Globus pallidus (tissue), 1 donor: Measurements from ENCODE around the gene XKR7.

ENCODE experiments used
- DNase-seq: peaks from one replicate; pipeline ENCODE4 v3.0.0-alpha.2; 2015; ENCODE audit warnings: low spot score

The XKR7 gene

DNA sequence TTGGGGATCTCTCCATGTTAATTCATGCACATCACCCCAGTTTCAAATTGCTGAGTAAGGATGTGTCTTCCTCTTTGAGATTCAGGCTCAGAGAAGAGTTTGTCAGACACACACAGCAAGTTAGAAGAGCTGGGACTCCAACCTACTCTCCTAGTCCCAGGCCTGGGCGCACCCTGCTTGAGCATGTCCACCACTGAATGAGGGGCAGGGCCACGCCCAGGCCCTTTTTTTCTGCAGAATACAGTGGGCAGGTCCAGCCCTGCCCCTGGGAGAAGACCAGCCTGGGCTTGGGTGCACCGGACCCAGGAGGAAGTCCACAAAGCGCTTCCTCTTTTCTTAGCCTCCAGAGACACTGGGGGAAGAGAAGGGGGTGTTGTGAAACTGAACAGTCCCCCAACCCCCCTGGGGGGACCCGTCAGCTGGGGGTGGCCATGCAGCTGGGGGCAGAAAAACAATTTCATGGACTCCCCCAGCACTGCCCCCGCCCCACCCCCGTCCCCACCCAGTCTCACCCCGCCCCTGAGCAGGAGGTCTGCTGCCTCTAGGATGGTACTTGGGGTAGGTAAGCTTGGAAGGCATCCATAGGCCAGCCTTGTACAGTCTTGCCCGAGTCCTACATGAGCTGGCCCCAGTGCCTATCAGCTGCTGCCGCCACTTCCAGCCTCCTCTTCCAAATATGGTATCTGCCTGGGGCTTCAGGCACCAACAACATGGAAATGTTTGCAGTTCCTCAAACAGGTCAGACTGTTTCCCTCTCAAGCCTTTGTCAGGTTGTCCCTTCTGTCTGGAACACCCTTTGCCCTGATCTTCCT, 72.4 kb downstream of the XKR7 start:
- peak; percentile 59 for DNase-seq

DNA sequence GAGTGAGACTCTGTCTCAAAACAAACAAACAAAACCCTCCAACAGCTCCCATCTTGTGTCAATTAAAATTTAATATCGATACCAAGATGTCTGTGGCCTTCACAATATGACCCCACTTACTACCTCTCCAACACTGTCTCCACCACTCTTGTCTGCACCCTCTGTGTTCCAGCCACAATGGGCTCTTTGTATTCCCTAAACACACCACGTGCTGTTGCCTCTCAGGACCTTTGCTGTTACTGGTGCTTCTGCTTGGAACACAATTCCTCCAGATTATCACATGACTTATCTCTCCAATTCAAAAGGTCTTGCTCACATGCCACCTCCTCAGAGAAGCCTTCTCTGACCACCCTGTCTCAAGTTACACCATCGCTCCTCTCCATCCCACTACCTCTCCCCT, 78.0 kb downstream of the XKR7 start:
- no peak for DNase-seq

DNA sequence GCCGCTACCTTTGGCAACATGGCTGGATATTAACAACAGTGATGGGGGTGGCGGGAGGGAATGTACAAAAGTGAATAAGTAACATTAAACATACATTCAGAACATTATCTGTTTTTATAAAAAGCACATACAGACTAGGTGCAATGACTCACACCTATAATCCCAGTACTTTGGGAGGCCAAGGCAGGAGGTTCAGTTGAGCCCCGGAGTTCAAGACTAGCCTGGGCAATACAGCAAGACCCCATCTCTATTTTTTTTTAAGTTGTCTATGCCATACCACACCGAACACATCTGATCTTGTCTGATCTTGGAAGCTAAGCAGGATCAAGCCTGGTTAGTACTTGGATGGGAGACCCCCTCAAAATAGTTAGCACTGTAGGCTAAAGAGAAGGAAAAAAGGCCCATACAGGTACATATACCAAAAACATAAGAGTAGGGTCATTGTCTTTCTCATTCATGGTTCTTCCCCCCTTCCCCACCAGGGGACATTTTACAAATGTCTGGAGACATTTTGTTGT, 82.4 kb downstream of the XKR7 start:
- no peak for DNase-seq

GRCh38 chr20:32050851-32051556, 83.1 kb downstream of the XKR7 start:
- no peak for DNase-seq

DNA sequence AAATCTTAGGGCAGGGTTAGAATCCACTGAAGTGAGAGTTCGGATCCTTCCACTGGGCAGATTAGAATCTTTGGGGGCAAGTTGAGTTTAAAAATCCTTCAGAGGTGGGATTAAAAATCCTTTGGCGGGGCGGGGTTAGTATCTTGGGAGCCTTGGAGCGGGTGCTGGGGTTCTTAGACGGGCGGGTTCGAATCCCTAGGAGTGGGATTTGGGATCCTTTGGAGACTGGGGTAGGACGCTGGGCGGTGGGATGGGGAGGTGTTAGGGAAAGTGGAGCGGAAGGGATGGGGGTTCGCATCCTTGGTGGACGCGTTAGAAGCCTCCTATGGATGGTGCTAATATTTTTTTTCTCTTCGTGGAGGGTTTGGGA, 83.8 kb downstream of the XKR7 start:
- no peak for DNase-seq

DNA sequence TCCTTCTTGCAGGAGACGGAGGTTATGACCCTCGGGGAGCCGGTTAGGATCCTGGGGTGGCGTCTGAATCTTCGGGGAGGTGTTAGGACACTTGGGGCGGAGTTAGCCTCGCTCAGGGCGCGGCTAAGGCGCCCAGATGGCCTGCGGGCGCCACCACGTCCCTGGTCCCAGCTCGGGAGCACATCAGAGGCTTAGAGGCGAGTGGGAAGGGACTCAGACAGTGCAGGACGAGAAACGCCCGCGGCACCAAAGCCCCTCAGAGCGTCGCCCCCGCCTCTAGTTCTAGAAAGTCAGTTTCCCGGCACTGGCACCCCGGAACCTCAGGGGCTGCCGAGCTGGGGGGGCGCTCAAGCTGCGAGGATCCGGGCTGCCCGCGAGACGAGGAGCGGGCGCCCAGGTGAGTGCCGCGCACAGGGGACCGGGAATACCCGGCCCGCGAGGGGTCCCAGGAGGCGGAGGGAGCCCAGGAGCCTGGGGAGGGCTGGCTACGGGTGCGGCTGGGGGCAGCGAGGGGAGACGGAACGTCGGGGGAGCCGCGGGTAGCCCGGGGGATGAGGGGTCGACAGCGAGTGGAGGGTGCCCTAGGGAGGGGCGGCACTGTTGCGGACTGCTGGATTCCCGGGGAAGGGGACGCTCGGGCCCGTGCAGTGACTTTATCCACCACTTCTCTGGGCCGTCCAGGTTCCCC, 84.3 kb downstream of the XKR7 start, which contains the start of gene HCK:
TSS of gene HCK (plus strand) at position 153 of the 688 bp plus-strand sequence.
- no peak for DNase-seq

GRCh38 chr20:32052778-32053362, 84.9 kb downstream of the XKR7 start:
- no peak for DNase-seq
